K562 (cell line): Measurements from ENCODE around the gene TMEM245. TPM values are rescaled to one million over a fixed set of nuclear protein-coding genes. Genes with fewer than 3 reads are reported as not detected.
A peak's percentile ranks its signal among the peaks of the same experiment; 100 is the strongest.
"Not testable (repeated sequence)": the region's sequence is repeated elsewhere in the genome, so short reads cannot be mapped to it uniquely, and the experiment has no call there.

ENCODE experiments used
- ATAC-seq: fragments of 200-7000 bp; cut with Tn5 transposase; 3 replicates; pipeline ENCODE4 v1.9.1; 2020; ENCODE audit warnings: moderate library complexity
- BruUV-seq: library from RNA; stranded (reverse); fragments of 400-500 nt; replicated peaks from 2 replicates; lab custom pipeline; 2021; lab: Mats Ljungman, UMichigan
- CTCF ChIA-PET: fragments of 300-600 bp; formaldehyde crosslinking; extraction: SDS; loops from one replicate; lab custom pipeline; 2021; ENCODE audit warnings: low intra/inter-chr PET ratio; lab: Yijun Ruan, JAX
- POLR2A ChIA-PET: fragments of 300-600, 350-650 bp; sonication (Branson Sonifier 250); formaldehyde crosslinking; extraction: SDS; loops from one replicate; lab custom pipeline; 2021; ENCODE audit warnings: antibody characterized with exemption, inconsistent platforms; lab: Yijun Ruan, JAX
- DNase-seq, 4 experiments: peaks; one replicate each; pipeline versions ENCODE4 v3.0.0 to v3.0.0-alpha.2; 2011 to 2018; ENCODE audit warnings: low spot score in 3 of 4, mixed read lengths in 3 of 4; ENCODE audit errors: extremely low read depth in 1 of 4
- FAIRE-seq: peaks from 2 replicates; lab custom pipeline; 2011; peaks lifted over from hg19 to GRCh38; lab: Jason Lieb, UNC
- H2AFZ ChIP-seq: 2 replicates; pipeline ENCODE4 v1.6.0; 2011; ENCODE audit warnings: low read depth, low read length, control low read depth, inconsistent platforms
- H3K27ac ChIP-seq: fragments of 200-600 bp; 3 replicates; pipeline ENCODE4 v1.8.0; 2011; ENCODE audit warnings: low read depth, mild to moderate bottlenecking, control low read depth, inconsistent platforms, low read length, moderate library complexity, mixed read lengths; ENCODE audit errors: extremely low read depth
- H3K27me3 ChIP-seq, 2 experiments: fragments of 300-600 bp in 1 of 2; 2 replicates in 1 of 2; 3 replicates in 1 of 2; pipeline versions ENCODE4 v1.6.0 to v1.8.0; 2011; ENCODE audit warnings: inconsistent platforms in 2 of 2, low read length in 2 of 2, mild to moderate bottlenecking in 1 of 2, mixed read lengths in 1 of 2, moderate library complexity in 1 of 2; ENCODE audit not compliant: control insufficient read depth in 2 of 2, insufficient read depth in 2 of 2
- H3K36me3 ChIP-seq: fragments of 300-600 bp; 3 replicates; pipeline ENCODE4 v1.8.0; 2011; ENCODE audit warnings: mild to moderate bottlenecking, low read length, inconsistent platforms; ENCODE audit not compliant: control insufficient read depth, insufficient read depth
- H3K4me1 ChIP-seq, 2 experiments: fragments of 200-600 bp in 1 of 2; replicated peaks in 1 of 2; 2 replicates in 1 of 2; 3 replicates in 1 of 2; pipeline versions ENCODE4 v1.5.1 to v1.8.0; 2011; ENCODE audit warnings: inconsistent platforms in 2 of 2, low read length in 2 of 2, mild to moderate bottlenecking in 1 of 2, mixed read lengths in 1 of 2, moderate library complexity in 1 of 2; ENCODE audit not compliant: control insufficient read depth in 2 of 2, insufficient read depth in 2 of 2
- H3K4me2 ChIP-seq: 2 replicates; pipeline ENCODE4 v1.6.1; 2011; ENCODE audit warnings: low read length, control low read depth, inconsistent platforms, mixed read lengths; ENCODE audit not compliant: insufficient read depth
- H3K4me3 ChIP-seq: fragments of 200-600 bp; sonication (generic), shearing (Covaris generic); 2 replicates; pipeline ENCODE4 v1.5.1; 2016; ENCODE audit warnings: control low read depth, inconsistent platforms
- H3K79me2 ChIP-seq: fragments of 200-600 bp; 3 replicates; pipeline ENCODE4 v1.8.0; 2011; ENCODE audit warnings: low read length, inconsistent platforms; ENCODE audit not compliant: control insufficient read depth, insufficient read depth
- H3K9ac ChIP-seq, 2 experiments: 2 replicates each; pipeline versions ENCODE4 v1.6.0 to v1.6.1; 2011; ENCODE audit warnings: low read depth in 2 of 2, low read length in 2 of 2, control low read depth in 1 of 2, inconsistent platforms in 1 of 2, mild to moderate bottlenecking in 1 of 2, mixed read lengths in 1 of 2; ENCODE audit not compliant: insufficient read depth in 1 of 2
- H3K9me1 ChIP-seq: one replicate; pipeline ENCODE4 v1.6.0; 2011; ENCODE audit warnings: inconsistent platforms, mild to moderate bottlenecking, low read length, moderate library complexity; ENCODE audit not compliant: control insufficient read depth, insufficient read depth
- H3K9me3 ChIP-seq: replicated peaks from 2 replicates; pipeline ENCODE4 v1.5.1; 2011; ENCODE audit warnings: low read depth, low read length, inconsistent platforms; ENCODE audit not compliant: control insufficient read depth, insufficient read depth
- H4K20me1 ChIP-seq: replicated peaks from 2 replicates; pipeline ENCODE4 v1.6.1; 2011; ENCODE audit warnings: low read length, inconsistent platforms, mixed read lengths; ENCODE audit not compliant: control insufficient read depth, insufficient read depth
- C11orf30 ChIP-seq: fragments of 450-650 bp; IDR thresholded peaks from 2 replicates; pipeline ENCODE4 v1.6.1; 2016; ENCODE audit warnings: low read depth, mild to moderate bottlenecking
- CBX3 ChIP-seq, 2 experiments: IDR thresholded peaks; 1 replicate in 1 of 2; 2 replicates in 1 of 2; pipeline ENCODE4 v1.6.1; 2012; ENCODE audit warnings: inconsistent platforms in 2 of 2, low read length in 2 of 2, borderline replicate concordance in 1 of 2, control low read depth in 1 of 2
- EP300 ChIP-seq: IDR thresholded peaks from 2 replicates; pipeline ENCODE4 v1.6.1; 2012; ENCODE audit warnings: low read length, improper control_type of control experiment
- FOXM1 ChIP-seq, 2 experiments: fragments of 450-650 bp in 1 of 2; sonication (generic) in 1 of 2; formaldehyde crosslinking in 1 of 2; IDR thresholded peaks; 2 replicates each; pipeline versions ENCODE4 v1.6.1 to v1.9.0; 2017 to 2022; ENCODE audit warnings: low read depth in 2 of 2, mild to moderate bottlenecking in 2 of 2, missing genetic modification reagents in 1 of 2, moderate library complexity in 1 of 2
- NCOR1 ChIP-seq: fragments of 450-650 bp; IDR thresholded peaks from 2 replicates; pipeline ENCODE4 v1.6.1; 2016; ENCODE audit warnings: mild to moderate bottlenecking, moderate library complexity
- SMAD4 ChIP-seq: fragments of 250-450 bp; sonication (Bioruptor Pico); conservative IDR thresholded peaks from 2 replicates; pipeline ENCODE4 v1.8.0; 2021; ENCODE audit warnings: inconsistent platforms, mild to moderate bottlenecking, moderate library complexity
- SNIP1 ChIP-seq: fragments of 450-650 bp; IDR thresholded peaks from 2 replicates; pipeline ENCODE4 v1.7.1; 2017; ENCODE audit warnings: low read depth, mild to moderate bottlenecking
- TAF1 ChIP-seq: IDR thresholded peaks from 2 replicates; pipeline ENCODE4 v1.6.1; 2011; ENCODE audit warnings: mild to moderate bottlenecking, low read length, moderate library complexity; ENCODE audit not compliant: insufficient read depth, control insufficient read depth, severe bottlenecking; ENCODE audit errors: extremely low read depth
- ZNF316 ChIP-seq: fragments of 450-650 bp; IDR thresholded peaks from 2 replicates; pipeline ENCODE4 v1.6.1; 2016
- ZNF41 ChIP-seq: fragments of 250-450 bp; sonication (Bioruptor Pico); conservative IDR thresholded peaks from 2 replicates; pipeline ENCODE4 v1.4.0; 2020; ENCODE audit warnings: mild to moderate bottlenecking
- WGBS: fragments of 100-300 bp; shearing (Covaris generic); methylation state at CpG from one replicate; pipeline ENCODE4 v1.1.6; 2016; ENCODE audit warnings: low coverage, mixed read lengths; ENCODE audit not compliant: insufficient coverage; ENCODE audit errors: missing lambda C conversion rate; 5-methylcytosine and 5-hydroxymethylcytosine counted together
- in situ Hi-C: fragments of 300-500 bp; cut with MboI; formaldehyde crosslinking; loops from 4 replicates; pipeline ENCODE4 v1.15.0; 2018; ENCODE audit warnings: inconsistent platforms, mixed read lengths
- intact Hi-C: fragments of 100-400 bp; cut with micrococcal nuclease; formaldehyde crosslinking; loops from 2 replicates; pipeline ENCODE4 v1.14.2; 2022
- polyA plus RNA-seq, 8 experiments: library from polyadenylated mRNA; depleted of rRNA in 4 of 8; stranded (reverse) in 5 of 8; unstranded in 3 of 8; fragments of >200 nt; fragmentation: Nextera tagmentation in 2 of 8; fragmentation: Illumina TruSeq in 1 of 8; extraction: Ambion mirVana in 2 of 8; extraction: Trizol in 1 of 8; gene quantifications; 2 replicates each; pipeline versions ENCODE4 v1.2.1 to v1.2.3, GENCODE V29; 2011 to 2014; ENCODE audit warnings: inconsistent platforms in 1 of 8, missing spikeins in 1 of 8
- total RNA-seq, 7 experiments: library from RNA; depleted of rRNA in 6 of 7; stranded (reverse); fragments of >200 nt in 6 of 7; fragmentation: Illumina TruSeq in 2 of 7; extraction: Trizol in 2 of 7; gene quantifications; 2 replicates each; pipeline versions ENCODE4 v1.2.1 to v1.2.3, GENCODE V29; 2011 to 2021; ENCODE audit warnings: low replicate concordance in 1 of 7
- TF ChIP-seq, protein P1 (sequence below): sonication (generic); formaldehyde crosslinking; IDR thresholded peaks from 2 replicates; pipeline ENCODE4 v1.8.0; 2022; ENCODE audit warnings: mild to moderate bottlenecking, low read depth, missing genetic modification reagents

The TMEM245 gene
- total and polyA plus RNA-seq, 9 of the 15 experiments (the other 6 are each of a cell fraction or from before 2014, with no cell fraction given): 8.5 to 43.2 (median 24.3) TPM

DNA sequence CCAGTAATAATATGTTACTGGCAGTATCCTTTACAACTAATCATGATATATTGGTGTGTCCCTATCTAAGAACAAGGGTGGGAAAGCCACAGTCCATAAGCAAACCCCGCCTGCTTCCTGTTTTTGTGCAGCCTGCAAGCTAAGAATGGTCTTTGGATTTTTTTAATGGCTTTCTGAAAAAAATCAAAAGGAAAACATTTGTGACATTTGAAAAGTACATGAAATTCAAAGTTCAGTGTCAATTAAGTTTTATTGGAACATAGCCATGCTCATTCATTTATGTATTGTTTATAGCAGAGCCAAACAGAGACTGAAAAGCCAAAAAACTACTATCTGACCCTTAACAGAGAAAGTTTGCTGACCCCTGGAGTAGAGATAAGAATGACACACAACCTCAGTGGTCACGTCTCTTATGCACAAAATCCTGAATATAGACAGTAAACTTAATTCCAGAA, 12.8 kb upstream of the TMEM245 start (continued):
- TF ChIP-seq FOXM1 (IDR thresholded peaks at IDR 0.05; ENCODE audit: low read depth): peak; percentile 74
- TF ChIP-seq FOXM1 (CRISPR knock-in tag; IDR thresholded peaks at IDR 0.05; ENCODE audit: low read depth): no peak
- no peak for TF ChIP-seq ZNF41
- no peak for TF ChIP-seq TAF1
- peak in 1 of 2 experiments; percentile 19; a peak in 1 of 3 replicates for TF ChIP-seq CBX3 (IDR thresholded peaks at IDR 0.05; ENCODE audit: borderline replicate concordance in 1 of 2, low read length in 2 of 2)
- no peak for TF ChIP-seq SMAD4 (CRISPR knock-in tag)
- TF ChIP-seq NCOR1: peak; percentile 75
- no peak for TF ChIP-seq SNIP1
- peak; percentile 80 for TF ChIP-seq EP300

DNA sequence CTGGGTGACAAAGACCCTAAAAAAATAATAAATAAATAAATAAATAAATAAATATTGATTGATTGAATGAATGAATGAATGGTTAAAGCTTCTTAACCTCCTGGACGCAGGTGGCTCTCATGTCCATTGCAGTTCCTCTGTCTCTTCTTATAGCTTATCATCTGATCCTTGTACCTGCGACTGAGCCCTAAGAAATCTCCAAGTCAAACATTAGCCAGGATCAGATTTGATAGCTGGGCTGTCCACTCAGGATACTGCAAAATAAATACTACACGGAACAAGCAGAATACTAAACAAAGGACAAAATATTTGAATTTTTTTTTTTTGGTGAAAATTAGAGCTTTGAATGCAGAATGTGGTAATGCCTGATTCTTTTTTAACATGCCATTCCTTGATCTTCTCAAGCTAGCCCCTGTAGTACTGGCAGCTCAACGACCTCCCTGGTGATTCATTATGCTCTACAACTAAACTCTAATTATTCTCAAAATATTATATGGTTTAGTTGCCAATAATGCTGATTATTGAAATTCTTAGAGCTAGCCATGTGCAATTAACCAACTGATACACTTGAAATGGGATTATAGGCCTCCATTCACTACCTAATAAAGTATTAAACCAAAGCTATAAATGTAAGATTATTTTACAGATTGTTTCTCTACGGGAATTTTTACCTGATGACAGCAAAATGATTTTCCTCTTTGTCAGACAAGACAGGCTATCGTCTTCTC, 9.9 kb upstream of the TMEM245 start:
- in situ Hi-C loops (no loop called here), intact Hi-C loops (loop anchor here (5.0 kb wide), 1 partner anchor 117 kb away; the partner anchor contains the start of gene CTNNAL1)
- no peak overlapping the region for H3K4me2 ChIP-seq
- no peak for ATAC-seq
- POLR2A ChIA-PET: interaction anchor here (0.6 to 1.0 kb wide), 4 partner anchors 10 to 160 kb away, joined by 3 to 6 read pairs (median 3); partner anchors contain the start of gene TMEM245
- no peaks in the 10 kb centered on the region for H3K36me3 ChIP-seq
- WGBS: 68% methylated on average over 6 of the region's 6 CpGs
- no peaks in the 10 kb centered on the region for H3K27me3 ChIP-seq
- TF ChIP-seq C11orf30 (peak; percentile 66), ZNF316 (peak; percentile 70)
- TF ChIP-seq, protein P1, sequence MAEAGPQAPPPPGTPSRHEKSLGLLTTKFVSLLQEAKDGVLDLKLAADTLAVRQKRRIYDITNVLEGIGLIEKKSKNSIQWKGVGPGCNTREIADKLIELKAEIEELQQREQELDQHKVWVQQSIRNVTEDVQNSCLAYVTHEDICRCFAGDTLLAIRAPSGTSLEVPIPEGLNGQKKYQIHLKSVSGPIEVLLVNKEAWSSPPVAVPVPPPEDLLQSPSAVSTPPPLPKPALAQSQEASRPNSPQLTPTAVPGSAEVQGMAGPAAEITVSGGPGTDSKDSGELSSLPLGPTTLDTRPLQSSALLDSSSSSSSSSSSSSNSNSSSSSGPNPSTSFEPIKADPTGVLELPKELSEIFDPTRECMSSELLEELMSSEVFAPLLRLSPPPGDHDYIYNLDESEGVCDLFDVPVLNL (CRISPR knock-in tag): no peak
- H3K9ac ChIP-seq: no peak overlapping the region
- H3K9me1 ChIP-seq: no peaks in the 10 kb centered on the region
- H3K79me2 ChIP-seq: no peaks in the 10 kb centered on the region
- CTCF ChIA-PET: no interaction called here
- peaks cover 9 to 34% of the 10 kb centered on the region in 2 experiments for H3K4me1 ChIP-seq
- H4K20me1 ChIP-seq: no peaks in the 10 kb centered on the region
- no peak for DNase-seq
- no peak overlapping the region for H3K27ac ChIP-seq
- no peaks in the 10 kb centered on the region for H3K9me3 ChIP-seq
- no peak for FAIRE-seq
- BruUV-seq: no TSS peak
- no peak overlapping the region for H3K4me3 ChIP-seq
- no peak overlapping the region for H2AFZ ChIP-seq

DNA sequence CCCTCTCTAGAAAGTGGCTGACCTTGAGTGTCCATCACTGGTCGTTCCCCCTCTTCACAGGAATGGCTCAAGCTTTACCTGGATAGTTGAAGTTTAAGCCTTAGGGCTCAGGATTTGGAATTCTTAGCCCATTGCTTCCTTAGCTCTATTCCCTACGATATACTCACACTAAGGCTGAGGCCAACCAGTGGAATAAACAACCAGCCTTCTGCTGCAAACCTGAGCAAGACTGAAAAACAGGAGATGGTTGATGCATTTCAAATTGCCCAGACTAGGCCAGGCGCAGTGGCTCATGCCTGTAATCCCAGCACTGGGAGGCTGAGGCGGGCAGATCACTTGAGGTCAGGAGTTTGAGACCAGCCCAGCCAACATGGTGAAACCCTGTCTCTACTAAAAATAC, 6.9 kb upstream of the TMEM245 start:
- 79% methylated on average over 4 of the region's 4 CpGs for WGBS
- ATAC-seq, DNase-seq, BruUV-seq, H3K9me3 ChIP-seq, H3K9me1 ChIP-seq, H3K4me2 ChIP-seq, H4K20me1 ChIP-seq, H3K27ac ChIP-seq, FAIRE-seq, CTCF ChIA-PET, H3K4me3 ChIP-seq, in situ Hi-C loops, H3K36me3 ChIP-seq, H3K27me3 ChIP-seq, H2AFZ ChIP-seq, H3K79me2 ChIP-seq, intact Hi-C loops, H3K9ac ChIP-seq: not testable (repeated sequence)
- H3K4me1 ChIP-seq: peaks cover 14 to 36% of the 10 kb centered on the region in 2 experiments
- POLR2A ChIA-PET: interaction anchor here (1.7 kb wide), 1 partner anchor 9 kb away, joined by 4 read pairs; no protein-coding TSS in a partner anchor
